ENCODE data around the gene SEC22C.

GRCh38 chr3:42612217-42612616 lies 30.4 kb upstream of the SEC22C start:
- TF ChIP-seq CTCF (IDR thresholded peaks at IDR 0.05) (no peak), EZH2 (IDR thresholded peaks at IDR 0.05; ENCODE audit: borderline replicate concordance, insufficient read depth, low read depth, low read length, poor library complexity, severe bottlenecking) (no peak)

Data from B cell (primary cell).